Left ventricle myocardium inferior (tissue), 1 donor: ENCODE measurements around the gene MTCP1. TPM values are rescaled to one million over a fixed set of nuclear protein-coding genes. Genes with fewer than 3 reads are reported as not detected.

Experiments
- DNase-seq: peaks from one replicate; pipeline ENCODE4 v3.0.0-alpha.2; 2020
- H3K27ac ChIP-seq: fragments of 200-600 bp; replicated peaks from 2 replicates; pipeline ENCODE4 v1.8.0; 2021
- H3K27me3 ChIP-seq: fragments of 200-600 bp; 2 replicates; pipeline ENCODE4 v1.8.0; 2021; ENCODE audit warnings: low read depth
- H3K36me3 ChIP-seq: fragments of 200-600 bp; 2 replicates; pipeline ENCODE4 v1.8.0; 2021
- H3K4me1 ChIP-seq: fragments of 200-600 bp; 2 replicates; pipeline ENCODE4 v1.8.0; 2021
- H3K4me3 ChIP-seq: fragments of 200-600 bp; 2 replicates; pipeline ENCODE4 v1.8.0; 2021; ENCODE audit warnings: mild to moderate bottlenecking, moderate library complexity
- H3K9me3 ChIP-seq: fragments of 200-600 bp; replicated peaks from 2 replicates; pipeline ENCODE4 v1.8.0; 2021
- intact Hi-C: fragments of 100-400 bp; cut with micrococcal nuclease; formaldehyde crosslinking; loops from one replicate; pipeline ENCODE4 v1.11.0; 2022
- long read RNA-seq: library from polyadenylated mRNA; unstranded; transcript quantifications from one replicate; pipeline ENCODE4 v2.0.0, GENCODE V29; 2021
- total RNA-seq: library from RNA; stranded (reverse); fragmentation: NEBNext Ultra II Directional; extraction: Animal tissue kit (Norgen Biotek cat#: 25700); gene quantifications from one replicate; pipeline ENCODE4 v1.2.1, GENCODE V29; 2021
- TF ChIP-seq, protein P1 (sequence below): fragments of 200-600 bp; IDR thresholded peaks from 2 replicates; pipeline ENCODE4 v1.8.0; 2021; ENCODE audit warnings: antibody characterized with exemption, mild to moderate bottlenecking, borderline replicate concordance
- donor health status: DM: no; HTN: yes; CAD: no; lungs with severe emphysema.

The MTCP1 gene
- 56.9 TPM for total RNA-seq
- long read RNA-seq, partial matches to known transcripts: 0 of 2 reads
- long read RNA-seq, other reads (novel, unspliced or antisense): 2 of 2 reads

DNA sequence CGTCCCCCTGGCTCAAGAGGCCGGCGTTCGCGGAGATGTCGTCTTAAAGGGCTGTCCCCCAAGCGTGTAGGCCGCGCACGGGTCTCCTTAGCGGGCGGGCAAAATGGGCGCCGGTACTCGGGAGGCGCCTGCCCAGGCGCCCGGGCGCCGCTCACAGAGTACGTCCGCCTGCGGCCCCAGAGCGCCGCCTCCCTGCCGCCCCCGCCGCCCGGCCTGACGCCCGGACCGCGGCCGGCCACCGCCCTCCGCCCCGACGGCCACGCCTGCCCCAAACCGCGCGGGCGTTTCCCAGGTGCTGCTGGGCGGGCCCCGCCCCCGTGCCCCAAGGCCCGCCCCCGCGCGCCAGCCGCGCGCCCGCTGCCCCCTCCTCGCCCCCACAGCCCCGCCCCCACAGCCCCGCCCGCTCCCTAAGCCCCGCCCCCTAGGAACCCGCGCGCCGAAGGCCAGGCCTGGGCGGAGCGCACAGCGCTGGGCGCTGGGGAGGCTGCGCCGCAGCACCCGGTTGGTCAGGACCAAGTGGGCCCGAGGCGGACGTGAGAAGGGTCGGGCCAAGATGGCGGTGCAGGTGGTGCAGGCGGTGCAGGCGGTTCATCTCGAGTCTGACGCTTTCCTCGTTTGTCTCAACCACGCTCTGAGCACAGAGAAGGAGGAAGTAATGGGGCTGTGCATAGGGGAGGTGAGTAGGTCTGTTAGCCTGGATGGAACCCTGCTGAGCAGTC lies at the start of gene MTCP1, which contains the start of the genes BRCC3 and CMC4:
MTCP1 (minus strand) TSS at position 162 of the 719 bp plus-strand sequence. CDS start 5,126 bp downstream, outside the sequence.
BRCC3 (plus strand) TSS at position 534 of the 719 bp plus-strand sequence; CDS start at position 554, 20 bp downstream.
CMC4 (minus strand) TSS at position 162 of the 719 bp plus-strand sequence. CDS start 7,113 bp downstream, outside the sequence.
- Histone ChIP-seq H3K4me3 (peak within 1 kb of the TSS; percentile 77), H3K27ac (peak within 1 kb of the TSS; percentile 90), H3K27me3 (no peaks in the 10 kb centered on the region), H3K36me3 (no peaks in the 10 kb centered on the region), H3K4me1 (peaks cover 28% of the 10 kb centered on the region), H3K9me3 (no peaks in the 10 kb centered on the region)
- TF ChIP-seq, protein P1, sequence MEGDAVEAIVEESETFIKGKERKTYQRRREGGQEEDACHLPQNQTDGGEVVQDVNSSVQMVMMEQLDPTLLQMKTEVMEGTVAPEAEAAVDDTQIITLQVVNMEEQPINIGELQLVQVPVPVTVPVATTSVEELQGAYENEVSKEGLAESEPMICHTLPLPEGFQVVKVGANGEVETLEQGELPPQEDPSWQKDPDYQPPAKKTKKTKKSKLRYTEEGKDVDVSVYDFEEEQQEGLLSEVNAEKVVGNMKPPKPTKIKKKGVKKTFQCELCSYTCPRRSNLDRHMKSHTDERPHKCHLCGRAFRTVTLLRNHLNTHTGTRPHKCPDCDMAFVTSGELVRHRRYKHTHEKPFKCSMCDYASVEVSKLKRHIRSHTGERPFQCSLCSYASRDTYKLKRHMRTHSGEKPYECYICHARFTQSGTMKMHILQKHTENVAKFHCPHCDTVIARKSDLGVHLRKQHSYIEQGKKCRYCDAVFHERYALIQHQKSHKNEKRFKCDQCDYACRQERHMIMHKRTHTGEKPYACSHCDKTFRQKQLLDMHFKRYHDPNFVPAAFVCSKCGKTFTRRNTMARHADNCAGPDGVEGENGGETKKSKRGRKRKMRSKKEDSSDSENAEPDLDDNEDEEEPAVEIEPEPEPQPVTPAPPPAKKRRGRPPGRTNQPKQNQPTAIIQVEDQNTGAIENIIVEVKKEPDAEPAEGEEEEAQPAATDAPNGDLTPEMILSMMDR: no peak
- intact Hi-C loops: no loop called here
- peak; percentile 79 for DNase-seq

DNA sequence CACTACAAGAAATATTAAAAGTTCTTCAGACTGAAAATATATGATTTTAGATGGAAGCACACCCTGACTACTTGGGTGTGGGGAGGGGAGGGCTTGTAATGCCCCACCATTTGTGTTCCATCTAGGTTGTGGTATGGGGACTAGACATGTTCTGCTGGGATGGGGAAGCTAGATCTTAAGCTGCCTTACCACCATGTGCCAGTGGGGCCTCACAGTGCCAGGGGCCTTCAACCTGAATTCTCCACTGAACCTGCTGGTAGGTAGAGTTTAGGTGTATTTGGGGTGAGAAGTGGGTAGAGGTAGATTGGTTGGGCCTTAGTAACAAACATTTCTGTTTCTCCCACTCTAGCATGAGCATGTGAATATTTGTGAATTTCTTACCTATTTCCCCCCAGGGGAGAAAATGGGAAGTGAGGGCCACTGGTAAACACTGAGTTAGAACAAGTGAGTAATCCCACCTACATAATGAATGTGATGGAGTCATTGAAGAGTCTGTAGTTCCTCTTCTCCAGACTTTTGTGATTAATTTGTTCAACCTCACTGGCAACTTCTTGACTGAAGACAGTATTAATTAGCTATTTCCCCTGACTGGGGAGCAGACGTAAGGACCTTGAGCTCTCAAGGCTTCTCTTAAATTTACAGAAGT lies 44.4 kb upstream of the MTCP1 start:
- Histone ChIP-seq H3K4me3 (no peak overlapping the region), H3K36me3 (peaks cover 5% of the 10 kb centered on the region), H3K27ac (no peak overlapping the region), H3K9me3 (no peaks in the 10 kb centered on the region), H3K4me1 (no peaks in the 10 kb centered on the region), H3K27me3 (no peaks in the 10 kb centered on the region)
- intact Hi-C loops: no loop called here
- no peak for DNase-seq
- TF ChIP-seq, protein P1: no peak

- Histone ChIP-seq H3K27ac (no peak overlapping the region), H3K36me3 (peaks cover 2% of the 10 kb centered on the region), H3K9me3 (no peaks in the 10 kb centered on the region), H3K4me1 (no peaks in the 10 kb centered on the region), H3K4me3 (no peak overlapping the region), H3K27me3 (no peaks in the 10 kb centered on the region)
- intact Hi-C loops: no loop called here
- TF ChIP-seq, protein P1: no peak
- no peak for DNase-seq
These were observed 42.2 kb upstream of the MTCP1 start for GRCh38 chrX:155113097-155113496.

DNA sequence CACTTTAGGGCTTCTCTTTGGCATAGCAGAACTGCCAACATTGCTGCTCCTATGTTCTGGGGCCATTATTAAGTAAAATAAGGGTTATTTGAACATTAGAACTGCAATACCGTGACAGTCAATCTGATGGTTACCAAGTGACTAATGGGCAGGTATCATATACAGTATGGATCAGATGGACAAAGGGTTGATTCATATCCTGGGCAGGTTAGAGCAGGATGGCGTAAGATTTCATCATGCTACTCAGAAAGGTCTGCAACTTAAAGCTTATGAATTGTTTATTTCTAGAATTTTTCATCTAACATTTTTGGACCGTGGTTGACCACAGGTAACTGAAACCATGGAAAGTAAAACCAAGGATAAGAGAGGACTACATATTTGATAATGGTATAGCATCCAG lies 41.2 kb upstream of the MTCP1 start:
- TF ChIP-seq, protein P1: no peak
- DNase-seq: no peak
- Histone ChIP-seq H3K36me3 (peaks cover 8% of the 10 kb centered on the region), H3K27me3 (no peaks in the 10 kb centered on the region), H3K27ac (no peak overlapping the region), H3K4me3 (no peak overlapping the region), H3K9me3 (no peaks in the 10 kb centered on the region), H3K4me1 (no peaks in the 10 kb centered on the region)
- intact Hi-C loops: no loop called here

DNA sequence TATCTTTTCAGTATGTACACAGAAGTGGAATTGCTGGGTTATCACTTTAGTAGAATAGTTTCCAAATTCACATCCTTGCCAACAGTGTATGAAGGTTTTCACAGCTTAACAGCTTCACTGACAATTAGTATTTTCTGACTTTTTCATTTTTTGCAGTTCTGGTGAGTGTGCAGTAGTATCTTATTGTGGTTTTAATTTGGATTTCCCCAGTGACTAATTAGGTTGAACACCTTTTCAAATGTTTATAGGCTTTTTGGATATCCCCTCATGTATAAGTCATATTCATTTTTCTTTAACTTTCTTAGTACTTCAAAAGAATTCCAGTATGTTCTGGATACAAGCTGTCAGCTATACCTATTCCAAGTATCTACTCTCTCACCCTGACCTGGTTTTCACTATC lies 37.5 kb upstream of the MTCP1 start:
- no peak overlapping the region for H3K27ac ChIP-seq
- H3K9me3 ChIP-seq: no peaks in the 10 kb centered on the region
- intact Hi-C loops: no loop called here
- H3K4me1 ChIP-seq: no peaks in the 10 kb centered on the region
- TF ChIP-seq, protein P1: no peak
- H3K36me3 ChIP-seq: peaks cover 8% of the 10 kb centered on the region
- H3K4me3 ChIP-seq: no peak overlapping the region
- H3K27me3 ChIP-seq: no peaks in the 10 kb centered on the region
- no peak for DNase-seq
